Stimulated activated CD4-positive, alpha-beta T cell treated with anti-CD3 and anti-CD28 coated beads, Interleukin-1b, Interleukin-23, amount 100 ng/mL, for 24 hours (primary cell): ENCODE results near the gene AFG1L.
"Not testable (repeated sequence)": the region's sequence is repeated elsewhere in the genome, so short reads cannot be mapped to it uniquely, and the experiment has no call there.

Experiments
- DNase-seq, 4 experiments: peaks; one replicate each; pipeline ENCODE4 v3.0.0-alpha.2; 2020; ENCODE audit warnings: low read depth in 4 of 4, low spot score in 1 of 4

The AFG1L gene

GRCh38 chr6:108408861-108409260 is 114.0 kb downstream of the AFG1L start:
- DNase-seq, result no peak

- not testable (repeated sequence) for DNase-seq
Measured at GRCh38 chr6:108416047-108416833, 121.4 kb downstream of the AFG1L start.

GRCh38 chr6:108417027-108417426 is 122.2 kb downstream of the AFG1L start:
- no peak for DNase-seq

- DNase-seq, result no peak
Measured at GRCh38 chr6:108419474-108419873, 124.6 kb downstream of the AFG1L start.

- no peak for DNase-seq
Measured at GRCh38 chr6:108419934-108420609, 125.2 kb downstream of the AFG1L start.

GRCh38 chr6:108421366-108421765 is 126.5 kb downstream of the AFG1L start:
- DNase-seq, result no peak

GRCh38 chr6:108423982-108424705 is 129.3 kb downstream of the AFG1L start:
- no peak for DNase-seq

- no peak for DNase-seq
Measured at GRCh38 chr6:108425428-108425827, 130.6 kb downstream of the AFG1L start.

- no peak for DNase-seq
Measured at GRCh38 chr6:108432143-108432542, 137.3 kb downstream of the AFG1L start.

- no peak for DNase-seq
Measured at GRCh38 chr6:108432792-108433191, 137.9 kb downstream of the AFG1L start.

GRCh38 chr6:108434222-108434621 is 139.4 kb downstream of the AFG1L start:
- no peak for DNase-seq

GRCh38 chr6:108435391-108435790 is 140.5 kb downstream of the AFG1L start:
- DNase-seq, result no peak

- no peak for DNase-seq
Measured at GRCh38 chr6:108436771-108437170, 141.9 kb downstream of the AFG1L start.

- no peak for DNase-seq
Measured at GRCh38 chr6:108437821-108438220, 143.0 kb downstream of the AFG1L start.

GRCh38 chr6:108438918-108439317 is 144.1 kb downstream of the AFG1L start:
- DNase-seq, result no peak

GRCh38 chr6:108441141-108441540 is 146.3 kb downstream of the AFG1L start:
- no peak for DNase-seq

GRCh38 chr6:108442770-108443520 is 148.1 kb downstream of the AFG1L start:
- DNase-seq, result no peak

- no peak for DNase-seq
Measured at GRCh38 chr6:108446629-108447150, 151.8 kb downstream of the AFG1L start.

GRCh38 chr6:108448481-108448880 is 153.6 kb downstream of the AFG1L start:
- no peak for DNase-seq

GRCh38 chr6:108449717-108450116 is 154.9 kb downstream of the AFG1L start:
- DNase-seq, result not testable (repeated sequence)

- no peak for DNase-seq
Measured at GRCh38 chr6:108451816-108452215, 157.0 kb downstream of the AFG1L start.
